MCF 10A (cell line): Measurements from ENCODE around the gene HOXD9. TPM values are rescaled to one million over a fixed set of nuclear protein-coding genes. Genes with fewer than 3 reads are reported as not detected.

ENCODE experiments used
- BruUV-seq: library from RNA; stranded (reverse); fragments of 400-500 nt; replicated peaks from 2 replicates; lab custom pipeline; 2021; lab: Mats Ljungman, UMichigan
- CTCF ChIA-PET: fragments of 300-600 bp; sonication (Branson Sonifier 250); formaldehyde crosslinking; extraction: SDS; loops from one replicate; lab custom pipeline; 2021; ENCODE audit warnings: antibody characterized with exemption, inconsistent platforms; lab: Yijun Ruan, JAX
- POLR2A ChIA-PET: fragments of 300-600, 350-650 bp; sonication (Branson Sonifier 250); formaldehyde crosslinking; extraction: SDS; loops from one replicate; lab custom pipeline; 2020; ENCODE audit warnings: antibody characterized with exemption, inconsistent platforms; lab: Yijun Ruan, JAX
- DNase-seq: peaks from one replicate; pipeline ENCODE4 v3.0.0-alpha.2; 2018; ENCODE audit not compliant: unreplicated experiment
- H3K27ac Mint-ChIP-seq: one replicate; pipeline ENCODE4 v1.8.0; 2022; ENCODE audit warnings: mild to moderate bottlenecking, low read depth, mixed read lengths; ENCODE audit not compliant: unreplicated experiment
- H3K27me3 Mint-ChIP-seq: one replicate; pipeline ENCODE4 v1.8.0; 2022; ENCODE audit warnings: mixed read lengths; ENCODE audit not compliant: insufficient read depth, unreplicated experiment
- H3K36me3 Mint-ChIP-seq: one replicate; pipeline ENCODE4 v1.8.0; 2022; ENCODE audit warnings: mild to moderate bottlenecking, moderate library complexity, mixed read lengths; ENCODE audit not compliant: insufficient read depth, unreplicated experiment
- H3K4me1 Mint-ChIP-seq: one replicate; pipeline ENCODE4 v1.8.0; 2022; ENCODE audit warnings: mixed read lengths; ENCODE audit not compliant: insufficient read depth, unreplicated experiment
- H3K4me3 Mint-ChIP-seq: one replicate; pipeline ENCODE4 v1.8.0; 2022; ENCODE audit warnings: mild to moderate bottlenecking, moderate library complexity, mixed read lengths; ENCODE audit not compliant: unreplicated experiment
- H3K9me3 Mint-ChIP-seq: one replicate; pipeline ENCODE4 v1.8.0; 2022; ENCODE audit warnings: mixed read lengths; ENCODE audit not compliant: unreplicated experiment
- intact Hi-C: fragments of 100-400 bp; cut with micrococcal nuclease; formaldehyde crosslinking; loops from 2 replicates; pipeline ENCODE4 v1.14.1; 2022
- total RNA-seq: library from RNA; stranded (reverse); gene quantifications from 2 replicates; pipeline ENCODE4 v1.2.3, GENCODE V29; 2022
- TF ChIP-seq, protein P1 (sequence below): fragments of 200-600 bp; IDR thresholded peaks from one replicate; pipeline ENCODE4 v1.8.0; 2022; ENCODE audit warnings: antibody characterized with exemption, mild to moderate bottlenecking; ENCODE audit not compliant: unreplicated experiment

Gene HOXD9
- total RNA-seq, 1 experiment from 2014 or later = not detected

- ChIA-PET CTCF (interaction anchor here (0.7 to 2.6 kb wide), 17 partner anchors 9 to 1030 kb away, joined by 3 to 23 read pairs (median 4); no protein-coding TSS in a partner anchor), POLR2A (interaction anchor here (0.7 to 1.5 kb wide), 3 partner anchors 15 to 525 kb away, joined by 3 to 5 read pairs (median 4); no protein-coding TSS in a partner anchor)
Observed at GRCh38 chr2:176111846-176112374, 10.6 kb upstream of the HOXD9 start.

DNA sequence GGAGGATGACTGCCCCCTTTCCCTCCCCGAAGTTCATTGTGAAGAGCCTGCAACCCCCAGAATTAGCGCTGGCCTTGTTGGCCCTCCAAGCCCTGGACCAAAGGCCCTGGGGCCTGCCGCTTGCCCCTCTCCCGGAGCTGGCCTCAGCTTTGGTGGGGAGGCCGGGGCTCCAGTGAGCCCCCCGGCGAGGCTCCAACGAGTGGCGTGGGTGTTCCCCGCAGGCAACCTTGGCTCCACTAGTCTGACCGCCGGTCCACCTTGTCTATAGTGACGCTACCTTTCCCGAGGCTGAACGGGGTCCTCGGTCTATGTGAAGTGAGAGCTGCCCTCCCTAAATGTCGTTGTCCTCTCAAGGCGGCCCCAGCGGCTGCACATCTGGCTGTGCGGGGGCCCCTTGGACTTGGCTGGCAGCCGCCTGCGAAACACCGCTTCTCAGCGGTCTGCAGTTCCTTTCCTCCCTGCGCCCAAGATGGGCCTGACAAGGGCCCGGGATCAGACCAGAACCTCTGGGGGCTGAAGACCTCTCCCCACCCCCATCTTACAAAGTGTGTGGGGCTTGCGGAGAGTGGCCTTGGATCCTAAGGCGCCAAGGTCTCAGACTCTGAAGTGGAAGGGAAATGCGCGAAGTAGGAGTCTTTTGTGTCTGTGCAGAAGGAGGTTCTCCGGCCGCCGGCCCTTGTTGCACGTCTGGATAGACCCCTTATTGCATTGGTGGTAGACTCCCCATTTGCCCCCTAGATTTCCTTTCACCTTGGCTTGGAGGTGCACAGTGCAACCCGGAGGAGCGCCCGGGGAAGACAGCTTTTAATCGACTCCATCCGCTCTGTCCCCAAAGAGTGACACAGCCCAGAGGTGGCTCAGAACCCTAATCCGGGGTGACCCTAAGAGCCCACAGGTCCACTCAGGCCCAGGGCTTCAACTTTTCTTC is 9.9 kb upstream of the HOXD9 start:
- H3K4me3 Mint-ChIP-seq = no peak overlapping the region
- peaks cover 17% of the 10 kb centered on the region for H3K27me3 Mint-ChIP-seq
- no peak for DNase-seq
- TF ChIP-seq, protein P1, sequence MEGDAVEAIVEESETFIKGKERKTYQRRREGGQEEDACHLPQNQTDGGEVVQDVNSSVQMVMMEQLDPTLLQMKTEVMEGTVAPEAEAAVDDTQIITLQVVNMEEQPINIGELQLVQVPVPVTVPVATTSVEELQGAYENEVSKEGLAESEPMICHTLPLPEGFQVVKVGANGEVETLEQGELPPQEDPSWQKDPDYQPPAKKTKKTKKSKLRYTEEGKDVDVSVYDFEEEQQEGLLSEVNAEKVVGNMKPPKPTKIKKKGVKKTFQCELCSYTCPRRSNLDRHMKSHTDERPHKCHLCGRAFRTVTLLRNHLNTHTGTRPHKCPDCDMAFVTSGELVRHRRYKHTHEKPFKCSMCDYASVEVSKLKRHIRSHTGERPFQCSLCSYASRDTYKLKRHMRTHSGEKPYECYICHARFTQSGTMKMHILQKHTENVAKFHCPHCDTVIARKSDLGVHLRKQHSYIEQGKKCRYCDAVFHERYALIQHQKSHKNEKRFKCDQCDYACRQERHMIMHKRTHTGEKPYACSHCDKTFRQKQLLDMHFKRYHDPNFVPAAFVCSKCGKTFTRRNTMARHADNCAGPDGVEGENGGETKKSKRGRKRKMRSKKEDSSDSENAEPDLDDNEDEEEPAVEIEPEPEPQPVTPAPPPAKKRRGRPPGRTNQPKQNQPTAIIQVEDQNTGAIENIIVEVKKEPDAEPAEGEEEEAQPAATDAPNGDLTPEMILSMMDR = no peak
- H3K36me3 Mint-ChIP-seq = no peaks in the 10 kb centered on the region
- intact Hi-C loops = no loop called here
- H3K4me1 Mint-ChIP-seq = no peaks in the 10 kb centered on the region
- no peaks in the 10 kb centered on the region for H3K9me3 Mint-ChIP-seq
- no TSS peak for BruUV-seq
- ChIA-PET POLR2A (interaction anchor here (0.6 kb wide), 1 partner anchor 25 kb away, joined by 3 read pairs; no protein-coding TSS in a partner anchor), CTCF (interaction anchor here (0.6 to 1.6 kb wide), 4 partner anchors 14 to 1036 kb away, joined by 4 to 8 read pairs (median 4); no protein-coding TSS in a partner anchor)
- no peak overlapping the region for H3K27ac Mint-ChIP-seq

More at GRCh38 chr2:176111846-176112374, 10.6 kb upstream of the HOXD9 start:
- no peak for DNase-seq
- Mint-ChIP-seq H3K4me3 (no peak overlapping the region), H3K9me3 (no peaks in the 10 kb centered on the region), H3K27me3 (peaks cover 10% of the 10 kb centered on the region), H3K4me1 (no peaks in the 10 kb centered on the region), H3K27ac (no peak overlapping the region), H3K36me3 (no peaks in the 10 kb centered on the region)
- TF ChIP-seq, protein P1 = no peak
- intact Hi-C loops = no loop called here
- BruUV-seq = no TSS peak

DNA sequence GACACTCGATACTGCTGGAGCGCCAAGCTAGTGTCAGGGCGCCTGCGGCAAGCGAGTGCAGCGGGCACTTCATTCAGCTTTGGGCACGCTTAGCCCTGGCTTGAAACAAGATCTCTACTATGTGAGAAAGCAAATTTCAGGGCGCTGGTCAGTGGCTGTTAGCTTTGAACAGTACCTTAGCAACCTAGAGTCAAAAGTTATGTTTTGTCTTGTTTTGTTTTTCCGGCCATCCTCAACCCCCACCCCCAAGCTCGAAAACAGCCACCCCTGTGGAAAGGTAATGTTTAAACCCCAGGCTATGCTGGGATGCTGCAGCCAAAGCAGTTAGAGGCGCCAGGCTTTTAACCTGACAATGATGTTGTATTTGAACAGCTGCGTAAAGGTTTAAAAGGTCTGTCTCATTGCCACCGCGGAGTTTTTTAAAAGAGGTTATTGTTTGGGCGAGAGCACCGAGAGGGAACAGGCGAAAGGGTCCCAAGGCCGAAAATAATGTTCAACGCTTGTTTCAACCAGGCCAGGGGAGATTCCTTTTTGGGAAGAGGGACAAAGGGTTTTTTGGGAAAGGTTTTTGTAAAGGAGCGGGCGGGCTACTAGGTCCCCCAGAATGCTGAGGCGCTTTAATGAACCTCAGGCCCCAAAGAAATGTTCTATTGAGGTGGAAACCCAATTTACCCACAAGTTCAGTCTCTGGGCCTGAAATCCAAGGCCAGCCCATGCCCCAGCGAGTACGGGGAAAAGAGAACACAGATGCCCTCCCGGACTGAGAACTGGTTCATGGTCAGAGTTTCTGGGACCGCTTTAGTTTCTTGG is 8.2 kb upstream of the HOXD9 start:
- no peak overlapping the region for H3K4me3 Mint-ChIP-seq
- CTCF ChIA-PET = interaction anchor here (1.4 to 1.6 kb wide), 2 partner anchors 12 to 13 kb away, joined by 4 to 5 read pairs; no protein-coding TSS in a partner anchor
- H3K36me3 Mint-ChIP-seq = no peaks in the 10 kb centered on the region
- no peaks in the 10 kb centered on the region for H3K9me3 Mint-ChIP-seq
- TF ChIP-seq, protein P1 = no peak
- DNase-seq = no peak
- intact Hi-C loops = no loop called here
- POLR2A ChIA-PET = interaction anchor here (0.6 to 0.7 kb wide), 2 partner anchors 16 to 352 kb away, joined by 3 read pairs; no protein-coding TSS in a partner anchor
- BruUV-seq = no TSS peak
- H3K27me3 Mint-ChIP-seq = peaks cover 33% of the 10 kb centered on the region
- no peaks in the 10 kb centered on the region for H3K4me1 Mint-ChIP-seq
- H3K27ac Mint-ChIP-seq = no peak overlapping the region
